ENCODE data around the gene JAGN1.
"Not testable (repeated sequence)": the region's sequence is repeated elsewhere in the genome, so short reads cannot be mapped to it uniquely, and the experiment has no call there.

JAGN1 gene

GRCh38 chr3:9898467-9899241 lies 8.2 kb downstream of the JAGN1 start:
- DNase-seq (ENCODE audit: low read depth) = no peak

GRCh38 chr3:9899289-9899791 lies 8.9 kb downstream of the JAGN1 start:
- no peak for DNase-seq (ENCODE audit: low read depth)

GRCh38 chr3:9900965-9901415 lies 10.6 kb downstream of the JAGN1 start:
- not testable (repeated sequence) for DNase-seq (ENCODE audit: low read depth)

GRCh38 chr3:9901967-9902366 lies 11.6 kb downstream of the JAGN1 start:
- no peak for DNase-seq (ENCODE audit: low read depth)

- DNase-seq (ENCODE audit: low read depth) = no peak
These were observed 12.2 kb downstream of the JAGN1 start, which contains the start of gene IL17RE for GRCh38 chr3:9902372-9903237. Gene IL17RE (plus strand): TSS chr3:9902848. CDS start chr3:9902933, 85 bp downstream.

GRCh38 chr3:9903238-9903624 lies 12.8 kb downstream of the JAGN1 start:
- DNase-seq (ENCODE audit: low read depth) = no peak

- no peak for DNase-seq (ENCODE audit: low read depth)
These were observed 13.5 kb downstream of the JAGN1 start for GRCh38 chr3:9903904-9904303.

- DNase-seq (ENCODE audit: low read depth) = no peak
These were observed 16.1 kb downstream of the JAGN1 start for GRCh38 chr3:9906480-9906879.

GRCh38 chr3:9908286-9908685 lies 17.9 kb downstream of the JAGN1 start:
- DNase-seq (ENCODE audit: low read depth) = no peak

- no peak for DNase-seq (ENCODE audit: low read depth)
These were observed 19.0 kb downstream of the JAGN1 start for GRCh38 chr3:9909221-9910013.

- no peak for DNase-seq (ENCODE audit: low read depth)
These were observed 21.5 kb downstream of the JAGN1 start for GRCh38 chr3:9911863-9912262.

- no peak for DNase-seq (ENCODE audit: low read depth)
These were observed 22.0 kb downstream of the JAGN1 start for GRCh38 chr3:9912294-9912935.

- DNase-seq (ENCODE audit: low read depth) = no peak
These were observed 23.2 kb downstream of the JAGN1 start for GRCh38 chr3:9913601-9914000.

- DNase-seq (ENCODE audit: low read depth) = no peak
These were observed 23.6 kb downstream of the JAGN1 start for GRCh38 chr3:9914011-9914410.

- DNase-seq (ENCODE audit: low read depth) = no peak
These were observed 24.3 kb downstream of the JAGN1 start for GRCh38 chr3:9914559-9915253.

GRCh38 chr3:9915254-9916141 lies 25.1 kb downstream of the JAGN1 start:
- DNase-seq (ENCODE audit: low read depth) = no peak

GRCh38 chr3:9916346-9916733 lies 25.9 kb downstream of the JAGN1 start:
- no peak for DNase-seq (ENCODE audit: low read depth)

GRCh38 chr3:9916734-9917680 lies 26.6 kb downstream of the JAGN1 start, which contains the start of gene IL17RC:
Gene IL17RC (plus strand): TSS chr3:9917098. CDS start chr3:9917316, 218 bp downstream.
- DNase-seq (ENCODE audit: low read depth) = no peak

- no peak for DNase-seq (ENCODE audit: low read depth)
These were observed 27.4 kb downstream of the JAGN1 start for GRCh38 chr3:9917820-9918219.

All from stimulated activated CD8-positive, alpha-beta memory T cell treated with anti-CD3 and anti-CD28 coated beads, Interleukin-12 subunit alpha, Interleukin-12 subunit beta, amount 100 ng/mL, for 1 hour (primary cell).